HEK293T (cell line): ENCODE data around the gene SDR39U1.

Experiments used
- FOXM1 ChIP-seq: fragments of 450-650 bp; IDR thresholded peaks from 2 replicates; pipeline ENCODE4 v1.6.1; 2017; ENCODE audit warnings: mild to moderate bottlenecking, borderline replicate concordance
- TARDBP ChIP-seq: fragments of 450-650 bp; IDR thresholded peaks from 2 replicates; pipeline ENCODE4 v1.6.1; 2016

DNA sequence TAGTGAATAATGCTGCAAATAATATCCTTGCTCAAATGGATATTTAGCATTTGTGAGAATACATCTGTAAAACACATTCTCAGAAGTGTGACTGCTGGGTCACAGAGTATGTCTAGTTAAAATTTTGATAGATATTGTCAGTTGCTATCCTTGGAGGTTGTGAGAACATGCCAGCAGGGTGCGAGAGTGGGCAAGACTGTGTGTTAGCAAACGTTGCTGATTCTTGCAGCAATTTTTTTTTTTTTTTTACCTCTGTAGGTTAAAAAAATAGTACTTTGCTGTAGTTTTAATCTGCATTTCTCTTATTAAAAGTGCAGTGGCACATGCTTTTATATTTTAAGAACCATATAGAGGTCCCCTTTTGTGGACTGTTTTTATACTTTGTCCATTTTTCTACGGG lies 48.3 kb downstream of the SDR39U1 start:
- no peak for TF ChIP-seq TARDBP
- TF ChIP-seq FOXM1: no peak
